Spleen (tissue), 11 donors: ENCODE data around the gene DCLK2. TPM values are rescaled to one million over a fixed set of nuclear protein-coding genes. Genes with fewer than 3 reads are reported as not detected.

ENCODE experiments used
- DNase-seq: peaks from one replicate; pipeline ENCODE4 v3.0.0-alpha.2; 2020
- H3K27ac ChIP-seq, 8 donors: fragments of 200-600 bp; sonication (generic) in 7 of 8; 1 replicate in 4 of 8; 2 replicates in 4 of 8; pipeline versions ENCODE4 v1.5.0 to v1.8.0; 2016 to 2021; ENCODE audit warnings: inconsistent platforms in 4 of 8, mild to moderate bottlenecking in 4 of 8, moderate library complexity in 1 of 8
- H3K27me3 ChIP-seq, 7 donors: fragments of 200-600 bp; sonication (generic) in 6 of 7; replicated peaks in 1 of 7; 1 replicate in 4 of 7; 2 replicates in 3 of 7; pipeline versions ENCODE4 v1.5.0 to v1.8.0; 2016 to 2021; ENCODE audit warnings: inconsistent platforms in 3 of 7, mild to moderate bottlenecking in 1 of 7
- H3K36me3 ChIP-seq, 6 donors: fragments of 200-600 bp; sonication (generic) in 5 of 6; 1 replicate in 4 of 6; 2 replicates in 2 of 6; pipeline versions ENCODE4 v1.5.0 to v1.8.0; 2016 to 2021; ENCODE audit warnings: inconsistent platforms in 2 of 6
- H3K4me1 ChIP-seq, 6 donors: fragments of 200-600 bp; sonication (generic) in 5 of 6; 1 replicate in 3 of 6; 2 replicates in 3 of 6; pipeline versions ENCODE4 v1.5.0 to v1.8.0; 2016 to 2021; ENCODE audit warnings: inconsistent platforms in 3 of 6
- H3K4me3 ChIP-seq, 8 donors: fragments of 200-600 bp; sonication (generic) in 7 of 8; 1 replicate in 4 of 8; 2 replicates in 4 of 8; pipeline versions ENCODE4 v1.5.0 to v1.8.0; 2016 to 2021; ENCODE audit warnings: inconsistent platforms in 4 of 8, mild to moderate bottlenecking in 4 of 8, moderate library complexity in 2 of 8
- H3K9me3 ChIP-seq, 8 donors: fragments of 200-600 bp; sonication (generic) in 7 of 8; 1 replicate in 4 of 8; 2 replicates in 4 of 8; pipeline versions ENCODE4 v1.5.0 to v1.8.0; 2016 to 2021; ENCODE audit warnings: inconsistent platforms in 4 of 8
- POLR2A ChIP-seq, 3 donors: fragments of 450-650 bp; IDR thresholded peaks; one replicate each; pipeline ENCODE4 v1.5.1; 2017; ENCODE audit warnings: antibody characterized with exemption in 3 of 3, mild to moderate bottlenecking in 1 of 3
- POLR2AphosphoS5 ChIP-seq, 3 donors: sonication (generic); formaldehyde crosslinking; IDR thresholded peaks; one replicate each; pipeline ENCODE4 v1.5.1; 2017; ENCODE audit warnings: antibody characterized with exemption in 3 of 3
- WGBS, 5 donors: extraction: QIAGEN DNeasy Blood & Tissue Kit in 3 of 5; methylation state at CpG; one replicate each; pipeline versions ENCODE4 v1.1.5 to v1.1.7; 2013 to 2018; 5-methylcytosine and 5-hydroxymethylcytosine counted together
- intact Hi-C: fragments of 100-400 bp; cut with DNase I; formaldehyde crosslinking; loops from one replicate; pipeline ENCODE4 v1.15.0; 2023; ENCODE audit warnings: low total_unique reads
- polyA plus RNA-seq, 3 donors: library from polyadenylated mRNA; stranded (reverse); fragments of 200-250 nt; gene quantifications; one replicate each; pipeline ENCODE4 v1.2.1, GENCODE V29; 2013
- total RNA-seq, 7 donors: library from RNA; depleted of rRNA in 3 of 7; stranded (reverse); fragments of >200 nt in 3 of 7; fragmentation: NEBNext Ultra II Directional in 4 of 7; extraction: Animal tissue kit (Norgen Biotek cat#: 25700) in 4 of 7; gene quantifications; one replicate each; pipeline versions ENCODE4 v1.1.0 to v1.2.1, GENCODE V29; 2016 to 2021
- TF ChIP-seq, protein P1 (sequence below), 11 experiments: fragments of 200-600 bp in 7 of 11; fragments of 450-650 bp in 4 of 11; sonication (generic) in 4 of 11; IDR thresholded peaks in 8 of 11; conservative IDR thresholded peaks in 3 of 11; 1 replicate in 7 of 11; 2 replicates in 4 of 11; pipeline versions ENCODE4 v1.4.0 to v1.8.0; 2016 to 2021; ENCODE audit warnings: antibody characterized with exemption in 11 of 11, inconsistent platforms in 4 of 11, mild to moderate bottlenecking in 1 of 11
- donor health status: healthy with polysubstance abuse.
- donor health status: DM: no; HTN: no; CAD: no; lungs with moderate emphysema.
- donor health status: DM: no; HTN: no; CAD: no.
- donor health status: Bipolar disorder and iron deficiency.
- donor health status: healthy.
- donor health status: DM: no; HTN: no; CAD: no.
- donor health status: DM: yes; HTN: yes; CAD: no.

Gene DCLK2
- total and polyA plus RNA-seq, 10 donors, result 0.53 to 6.1 (median 3.9) TPM

- H3K27me3 ChIP-seq, result no peaks in the 10 kb centered on the region
- intact Hi-C loops, result no loop called here
- no peak for DNase-seq
- no peak overlapping the region for H3K27ac ChIP-seq
- TF ChIP-seq POLR2A (IDR thresholded peaks at IDR 0.05) (no peak), POLR2AphosphoS5 (IDR thresholded peaks at IDR 0.05) (no peak)
- TF ChIP-seq, protein P1, sequence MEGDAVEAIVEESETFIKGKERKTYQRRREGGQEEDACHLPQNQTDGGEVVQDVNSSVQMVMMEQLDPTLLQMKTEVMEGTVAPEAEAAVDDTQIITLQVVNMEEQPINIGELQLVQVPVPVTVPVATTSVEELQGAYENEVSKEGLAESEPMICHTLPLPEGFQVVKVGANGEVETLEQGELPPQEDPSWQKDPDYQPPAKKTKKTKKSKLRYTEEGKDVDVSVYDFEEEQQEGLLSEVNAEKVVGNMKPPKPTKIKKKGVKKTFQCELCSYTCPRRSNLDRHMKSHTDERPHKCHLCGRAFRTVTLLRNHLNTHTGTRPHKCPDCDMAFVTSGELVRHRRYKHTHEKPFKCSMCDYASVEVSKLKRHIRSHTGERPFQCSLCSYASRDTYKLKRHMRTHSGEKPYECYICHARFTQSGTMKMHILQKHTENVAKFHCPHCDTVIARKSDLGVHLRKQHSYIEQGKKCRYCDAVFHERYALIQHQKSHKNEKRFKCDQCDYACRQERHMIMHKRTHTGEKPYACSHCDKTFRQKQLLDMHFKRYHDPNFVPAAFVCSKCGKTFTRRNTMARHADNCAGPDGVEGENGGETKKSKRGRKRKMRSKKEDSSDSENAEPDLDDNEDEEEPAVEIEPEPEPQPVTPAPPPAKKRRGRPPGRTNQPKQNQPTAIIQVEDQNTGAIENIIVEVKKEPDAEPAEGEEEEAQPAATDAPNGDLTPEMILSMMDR (IDR thresholded peaks at IDR 0.05 in 8 of 11, conservative IDR thresholded peaks at IDR 0.05 in 3 of 11), result no peak
- H3K9me3 ChIP-seq, result peaks cover 0 to 1% (median 0%) of the 10 kb centered on the region in 8 donors
- H3K4me3 ChIP-seq, result no peak overlapping the region
- WGBS, 5 donors, result 59 to 82% (median 69%) methylated on average over 1 of the region's 1 CpG
- no peaks in the 10 kb centered on the region for H3K4me1 ChIP-seq
- H3K36me3 ChIP-seq, result no peaks in the 10 kb centered on the region
Measured at GRCh38 chr4:150149381-150149780, 71.1 kb downstream of the DCLK2 start.

GRCh38 chr4:150150629-150151062 is 72.4 kb downstream of the DCLK2 start:
- no peaks in the 10 kb centered on the region for H3K9me3 ChIP-seq
- intact Hi-C loops, result no loop called here
- no peak for DNase-seq
- H3K36me3 ChIP-seq, result no peaks in the 10 kb centered on the region
- no peaks in the 10 kb centered on the region for H3K4me1 ChIP-seq
- 88 to 100% (median 92%) methylated on average over 1 of the region's 1 CpG for WGBS, 5 donors
- H3K4me3 ChIP-seq, result no peak overlapping the region
- TF ChIP-seq POLR2A (IDR thresholded peaks at IDR 0.05) (no peak), POLR2AphosphoS5 (IDR thresholded peaks at IDR 0.05) (no peak)
- TF ChIP-seq, protein P1 (IDR thresholded peaks at IDR 0.05 in 8 of 11, conservative IDR thresholded peaks at IDR 0.05 in 3 of 11), result no peak
- no peaks in the 10 kb centered on the region for H3K27me3 ChIP-seq
- H3K27ac ChIP-seq, result no peak overlapping the region

DNA sequence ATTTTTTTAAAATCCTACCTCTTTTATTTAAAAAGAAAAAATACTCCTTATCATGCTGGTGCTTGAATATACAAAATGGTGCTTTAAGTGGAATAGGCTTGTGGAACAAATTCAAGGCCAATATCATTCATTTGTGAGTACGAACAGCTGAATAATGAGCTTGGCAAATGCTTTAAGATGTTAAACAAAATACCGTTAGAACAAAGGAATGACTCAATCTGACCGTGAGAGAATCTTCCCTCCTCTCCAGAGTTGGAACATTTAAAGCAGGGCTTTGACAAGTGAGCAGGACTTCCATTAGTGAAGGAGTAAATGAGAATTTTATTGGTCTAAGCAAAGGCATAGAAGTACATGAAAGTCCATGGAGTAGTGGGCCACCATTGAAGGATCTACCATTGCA is 74.5 kb downstream of the DCLK2 start:
- WGBS, 5 donors, result 64 to 88% (median 83%) methylated on average over 3 of the region's 3 CpGs
- Histone ChIP-seq H3K4me3 (no peak overlapping the region), H3K36me3 (no peaks in the 10 kb centered on the region), H3K9me3 (no peaks in the 10 kb centered on the region), H3K27ac (no peak overlapping the region), H3K27me3 (no peaks in the 10 kb centered on the region), H3K4me1 (no peaks in the 10 kb centered on the region)
- DNase-seq, result no peak
- TF ChIP-seq, protein P1 (IDR thresholded peaks at IDR 0.05 in 8 of 11, conservative IDR thresholded peaks at IDR 0.05 in 3 of 11), result no peak
- TF ChIP-seq POLR2AphosphoS5 (IDR thresholded peaks at IDR 0.05), result no peak
- no peak for TF ChIP-seq POLR2A (IDR thresholded peaks at IDR 0.05)
- intact Hi-C loops, result no loop called here

- intact Hi-C loops, result no loop called here
- TF ChIP-seq, protein P1 (IDR thresholded peaks at IDR 0.05 in 8 of 11, conservative IDR thresholded peaks at IDR 0.05 in 3 of 11), result no peak
- TF ChIP-seq POLR2A (IDR thresholded peaks at IDR 0.05), result no peak
- TF ChIP-seq POLR2AphosphoS5 (IDR thresholded peaks at IDR 0.05), result no peak
- no peaks in the 10 kb centered on the region for H3K9me3 ChIP-seq
- no peak overlapping the region for H3K4me3 ChIP-seq
- H3K27ac ChIP-seq, result no peak overlapping the region
- H3K27me3 ChIP-seq, result no peaks in the 10 kb centered on the region
- no peak for DNase-seq
- H3K36me3 ChIP-seq, result no peaks in the 10 kb centered on the region
- H3K4me1 ChIP-seq, result no peaks in the 10 kb centered on the region
- WGBS, 5 donors, result 71 to 87% (median 79%) methylated on average over 4 of the region's 4 CpGs
Measured at GRCh38 chr4:150155391-150155790, 77.1 kb downstream of the DCLK2 start.
